Measurements from ENCODE around the gene CD93.

GRCh38 chr20:23123886-23124285, 37.8 kb upstream of the CD93 start:
- TF ChIP-seq CTCF (IDR thresholded peaks at IDR 0.05; ENCODE audit: poor library complexity, severe bottlenecking) (no peak), TAF1 (IDR thresholded peaks at IDR 0.05; ENCODE audit: low read depth) (no peak), RAD21 (conservative IDR thresholded peaks at IDR 0.05) (no peak), EZH2 (IDR thresholded peaks at IDR 0.05; ENCODE audit: borderline replicate concordance, insufficient read depth, low read length, poor library complexity, severe bottlenecking) (no peak), POLR2AphosphoS5 (IDR thresholded peaks at IDR 0.05) (no peak), MXI1 (conservative IDR thresholded peaks at IDR 0.05; ENCODE audit: poor library complexity, severe bottlenecking) (no peak), REST (IDR thresholded peaks at IDR 0.05; ENCODE audit: borderline replicate concordance) (no peak)

All from neural cell (in vitro differentiated cells).